PFSK-1 (cell line): Measurements from ENCODE around the gene AHSG.

ENCODE experiments used
- FOXP2 ChIP-seq: optimal IDR thresholded peaks from 2 replicates; pipeline ENCODE3; 2011; ENCODE audit warnings: borderline replicate concordance, control low read depth, inconsistent platforms; ENCODE audit not compliant: insufficient read depth; ENCODE audit errors: extremely low read length, extremely low read depth
- POLR2AphosphoS5 ChIP-seq: IDR thresholded peaks from 2 replicates; pipeline ENCODE4 v1.6.1; 2012; ENCODE audit warnings: low read depth, mild to moderate bottlenecking, control low read depth, low read length, moderate library complexity
- REST ChIP-seq, 2 experiments: IDR thresholded peaks; 2 replicates each; pipeline versions ENCODE4 v1.6.1 to v1.8.0; 2011 to 2012; ENCODE audit warnings: low read depth in 2 of 2, low read length in 2 of 2, control low read depth in 1 of 2, inconsistent platforms in 1 of 2, mild to moderate bottlenecking in 1 of 2, moderate library complexity in 1 of 2; ENCODE audit not compliant: insufficient read depth in 1 of 2
- SIN3A ChIP-seq: IDR thresholded peaks from 2 replicates; pipeline ENCODE4 v1.6.1; 2012; ENCODE audit warnings: mild to moderate bottlenecking, low read length, moderate library complexity, borderline replicate concordance; ENCODE audit not compliant: insufficient read depth
- TAF1 ChIP-seq: IDR thresholded peaks from 2 replicates; pipeline ENCODE4 v1.6.1; 2012; ENCODE audit warnings: low read length, control low read depth, borderline replicate concordance; ENCODE audit not compliant: insufficient read depth

Gene AHSG

GRCh38 chr3:186640473-186640818 is 27.6 kb downstream of the AHSG start:
- TF ChIP-seq TAF1 = no peak
- no peak for TF ChIP-seq FOXP2
- no peak for TF ChIP-seq REST (IDR thresholded peaks at IDR 0.05; ENCODE audit: insufficient read depth in 1 of 2, low read depth in 2 of 2, low read length in 2 of 2)
- no peak for TF ChIP-seq SIN3A
- TF ChIP-seq POLR2AphosphoS5 = no peak

- no peak for TF ChIP-seq SIN3A
- TF ChIP-seq REST (IDR thresholded peaks at IDR 0.05; ENCODE audit: insufficient read depth in 1 of 2, low read depth in 2 of 2, low read length in 2 of 2) = no peak
- TF ChIP-seq FOXP2 = no peak
- no peak for TF ChIP-seq POLR2AphosphoS5
- no peak for TF ChIP-seq TAF1
Measured at GRCh38 chr3:186640929-186641328, 28.1 kb downstream of the AHSG start.

- TF ChIP-seq REST (IDR thresholded peaks at IDR 0.05; ENCODE audit: insufficient read depth in 1 of 2, low read depth in 2 of 2, low read length in 2 of 2) (no peak), TAF1 (no peak), POLR2AphosphoS5 (no peak), FOXP2 (no peak), SIN3A (no peak)
Measured at GRCh38 chr3:186642014-186642413, 29.2 kb downstream of the AHSG start.

- TF ChIP-seq TAF1 (no peak), POLR2AphosphoS5 (no peak), REST (IDR thresholded peaks at IDR 0.05; ENCODE audit: insufficient read depth in 1 of 2, low read depth in 2 of 2, low read length in 2 of 2) (no peak), SIN3A (no peak), FOXP2 (no peak)
Measured at GRCh38 chr3:186643493-186643892, 30.6 kb downstream of the AHSG start.

- TF ChIP-seq TAF1 (no peak), POLR2AphosphoS5 (no peak), SIN3A (no peak), FOXP2 (no peak), REST (IDR thresholded peaks at IDR 0.05; ENCODE audit: insufficient read depth in 1 of 2, low read depth in 2 of 2, low read length in 2 of 2) (no peak)
Measured at GRCh38 chr3:186644683-186645082, 31.8 kb downstream of the AHSG start.
